Fibroblast of pulmonary artery (primary cell): ENCODE measurements around the gene DEPDC1.

Source experiments
- DNase-seq: peaks from one replicate; pipeline ENCODE4 v3.0.0-alpha.2; 2010; ENCODE audit warnings: low read depth
- H3K4me3 ChIP-seq: replicated peaks from 2 replicates; pipeline ENCODE4 v1.5.1; 2011; ENCODE audit warnings: low read depth, mild to moderate bottlenecking, control low read depth, low read length, moderate library complexity
- CTCF ChIP-seq: IDR thresholded peaks from 2 replicates; pipeline ENCODE4 v1.5.1; 2011; ENCODE audit warnings: mild to moderate bottlenecking, control low read depth, low read length, inconsistent platforms; ENCODE audit errors: missing control alignments

DEPDC1 gene

GRCh38 chr1:68516066-68516465, 19.2 kb upstream of the DEPDC1 start:
- DNase-seq: peak; percentile 29
- no peak for TF ChIP-seq CTCF

GRCh38 chr1:68511254-68511653, 14.4 kb upstream of the DEPDC1 start:
- DNase-seq: no peak
- no peak for TF ChIP-seq CTCF
- H3K4me3 ChIP-seq: no peak overlapping the region

More at GRCh38 chr1:68516066-68516465, 19.2 kb upstream of the DEPDC1 start:
- H3K4me3 ChIP-seq: no peak overlapping the region

GRCh38 chr1:68506386-68506785, 9.5 kb upstream of the DEPDC1 start:
- no peak for TF ChIP-seq CTCF
- DNase-seq: no peak
- no peak overlapping the region for H3K4me3 ChIP-seq

- TF ChIP-seq CTCF: no peak
- no peak for DNase-seq
- no peak overlapping the region for H3K4me3 ChIP-seq
Measured at GRCh38 chr1:68503085-68503484, 6.2 kb upstream of the DEPDC1 start.

- peak overlapping the region; percentile 88 for H3K4me3 ChIP-seq
- DNase-seq: no peak
- no peak for TF ChIP-seq CTCF
Measured at GRCh38 chr1:68497358-68497698, 446 bp upstream of the DEPDC1 start.

- DNase-seq: no peak
Measured at GRCh38 chr1:68495968-68496679, 758 bp downstream of the DEPDC1 start.

More at GRCh38 chr1:68495968-68496679, 758 bp downstream of the DEPDC1 start:
- no peak for TF ChIP-seq CTCF
- peak overlapping the region; percentile 88 for H3K4me3 ChIP-seq
